IMR-90 (cell line): Measurements from ENCODE around the gene NBEA.

Source experiments
- BHLHE40 ChIP-seq: fragments of 150-350 bp; IDR thresholded peaks from 2 replicates; pipeline ENCODE4 v1.6.1; 2016; ENCODE audit warnings: mild to moderate bottlenecking, low read depth, low read length
- CEBPB ChIP-seq: IDR thresholded peaks from 2 replicates; pipeline ENCODE4 v1.6.1; 2012; ENCODE audit warnings: low read depth, low read length, improper control_type of control experiment
- CHD1 ChIP-seq: IDR thresholded peaks from 2 replicates; pipeline ENCODE4 v1.6.1; 2012; ENCODE audit warnings: low read depth, low read length, improper control_type of control experiment
- MAZ ChIP-seq: IDR thresholded peaks from 2 replicates; pipeline ENCODE4 v1.6.1; 2012; ENCODE audit warnings: low read depth, mild to moderate bottlenecking, low read length, improper control_type of control experiment, moderate library complexity, borderline replicate concordance
- POLR2A ChIP-seq: IDR thresholded peaks from 2 replicates; pipeline ENCODE4 v1.6.1; 2012; ENCODE audit warnings: mild to moderate bottlenecking, low read depth, low read length
- RAD21 ChIP-seq: IDR thresholded peaks from 2 replicates; pipeline ENCODE4 v1.6.1; 2012; ENCODE audit warnings: low read length, improper control_type of control experiment
- RCOR1 ChIP-seq: IDR thresholded peaks from 2 replicates; pipeline ENCODE4 v1.6.1; 2012; ENCODE audit warnings: mild to moderate bottlenecking, low read length, improper control_type of control experiment; ENCODE audit not compliant: insufficient replicate concordance
- RFX5 ChIP-seq: IDR thresholded peaks from 2 replicates; pipeline ENCODE4 v1.8.0; 2012; ENCODE audit warnings: low read depth, mild to moderate bottlenecking, low read length, moderate library complexity
- SMC3 ChIP-seq: fragments of 150-350 bp; IDR thresholded peaks from 2 replicates; pipeline ENCODE4 v1.6.1; 2016; ENCODE audit warnings: low read depth, mild to moderate bottlenecking, antibody characterized with exemption, low read length, moderate library complexity
- TF ChIP-seq, protein P1 (sequence below): fragments of 150-350 bp; IDR thresholded peaks from 2 replicates; pipeline ENCODE4 v1.6.1; 2017; ENCODE audit warnings: mild to moderate bottlenecking, antibody characterized with exemption, low read length, low read depth
- TF ChIP-seq, protein P2 (sequence below): conservative IDR thresholded peaks from 2 replicates; pipeline ENCODE4 v1.5.1; 2012; ENCODE audit warnings: mild to moderate bottlenecking, low read depth, low read length, improper control_type of control experiment

DNA sequence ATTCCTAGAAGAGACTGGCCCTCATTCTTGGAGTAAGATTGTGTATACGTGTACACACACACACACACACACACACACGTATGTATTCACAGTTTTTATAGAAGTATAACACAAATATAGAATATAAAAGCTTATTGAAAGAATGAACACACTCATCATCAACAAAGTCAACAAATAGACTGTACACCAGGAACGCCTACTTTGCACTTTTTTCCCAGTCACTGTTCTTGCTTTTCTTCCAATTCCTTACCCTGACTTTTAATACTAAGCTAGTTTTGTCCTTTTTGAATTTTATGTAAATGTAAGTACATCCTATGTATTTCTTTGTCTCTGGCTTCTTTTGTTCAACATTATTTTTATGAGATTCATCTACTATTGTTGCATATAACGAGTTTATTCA lies 269.9 kb downstream of the NBEA start:
- TF ChIP-seq SMC3: no peak
- TF ChIP-seq, protein P1, sequence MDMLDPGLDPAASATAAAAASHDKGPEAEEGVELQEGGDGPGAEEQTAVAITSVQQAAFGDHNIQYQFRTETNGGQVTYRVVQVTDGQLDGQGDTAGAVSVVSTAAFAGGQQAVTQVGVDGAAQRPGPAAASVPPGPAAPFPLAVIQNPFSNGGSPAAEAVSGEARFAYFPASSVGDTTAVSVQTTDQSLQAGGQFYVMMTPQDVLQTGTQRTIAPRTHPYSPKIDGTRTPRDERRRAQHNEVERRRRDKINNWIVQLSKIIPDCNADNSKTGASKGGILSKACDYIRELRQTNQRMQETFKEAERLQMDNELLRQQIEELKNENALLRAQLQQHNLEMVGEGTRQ: no peak
- no peak for TF ChIP-seq RAD21
- TF ChIP-seq, protein P2, sequence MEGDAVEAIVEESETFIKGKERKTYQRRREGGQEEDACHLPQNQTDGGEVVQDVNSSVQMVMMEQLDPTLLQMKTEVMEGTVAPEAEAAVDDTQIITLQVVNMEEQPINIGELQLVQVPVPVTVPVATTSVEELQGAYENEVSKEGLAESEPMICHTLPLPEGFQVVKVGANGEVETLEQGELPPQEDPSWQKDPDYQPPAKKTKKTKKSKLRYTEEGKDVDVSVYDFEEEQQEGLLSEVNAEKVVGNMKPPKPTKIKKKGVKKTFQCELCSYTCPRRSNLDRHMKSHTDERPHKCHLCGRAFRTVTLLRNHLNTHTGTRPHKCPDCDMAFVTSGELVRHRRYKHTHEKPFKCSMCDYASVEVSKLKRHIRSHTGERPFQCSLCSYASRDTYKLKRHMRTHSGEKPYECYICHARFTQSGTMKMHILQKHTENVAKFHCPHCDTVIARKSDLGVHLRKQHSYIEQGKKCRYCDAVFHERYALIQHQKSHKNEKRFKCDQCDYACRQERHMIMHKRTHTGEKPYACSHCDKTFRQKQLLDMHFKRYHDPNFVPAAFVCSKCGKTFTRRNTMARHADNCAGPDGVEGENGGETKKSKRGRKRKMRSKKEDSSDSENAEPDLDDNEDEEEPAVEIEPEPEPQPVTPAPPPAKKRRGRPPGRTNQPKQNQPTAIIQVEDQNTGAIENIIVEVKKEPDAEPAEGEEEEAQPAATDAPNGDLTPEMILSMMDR: no peak
- no peak for TF ChIP-seq BHLHE40
- no peak for TF ChIP-seq POLR2A
- TF ChIP-seq MAZ: no peak
- TF ChIP-seq RFX5: no peak
- no peak for TF ChIP-seq RCOR1
- no peak for TF ChIP-seq CHD1
- TF ChIP-seq CEBPB: no peak
